ENCODE results near the gene COL20A1. TPM values are rescaled to one million over a fixed set of nuclear protein-coding genes. Genes with fewer than 3 reads are reported as not detected.

Gene COL20A1
- total RNA-seq, 1 experiment from 2014 or later, result 2.3 TPM

GRCh38 chr20:63369724-63370617, 77.0 kb downstream of the COL20A1 start:
- Histone ChIP-seq H3K4me1 (ENCODE audit: insufficient read depth, low read length) (no peaks in the 10 kb centered on the region), H3K4ac (ENCODE audit: low read depth, low read length) (no peak overlapping the region), H2BK5ac (ENCODE audit: insufficient read length, low read length) (no peak overlapping the region), H4K91ac (ENCODE audit: insufficient read length, low read depth, low read length) (no peak overlapping the region), H3K27me3 (ENCODE audit: insufficient read depth, low read length) (no peaks in the 10 kb centered on the region), H3K14ac (ENCODE audit: insufficient read depth, low read length) (no peak overlapping the region; the same call in 1 of the 2 replicates), H3K23ac (ENCODE audit: insufficient read length, low read depth, low read length) (no peak overlapping the region), H3K4me2 (ENCODE audit: insufficient read depth, insufficient read length, low read length) (no peak overlapping the region), H2BK120ac (ENCODE audit: low read depth, low read length, poor library complexity, severe bottlenecking) (no peak overlapping the region), H3K23me2 (ENCODE audit: insufficient read length, low read depth, low read length, poor library complexity, severe bottlenecking) (no peaks in the 10 kb centered on the region), H3K27ac (ENCODE audit: insufficient read length, low read depth, low read length) (no peak overlapping the region), H3K9me3 (ENCODE audit: control insufficient read depth, low read depth, low read length) (no peaks in the 10 kb centered on the region), H2AK5ac (ENCODE audit: insufficient read length, low read length) (no peak overlapping the region), H2BK12ac (ENCODE audit: insufficient read length, low read depth, low read length) (no peak overlapping the region), H4K5ac (ENCODE audit: insufficient read length, low read depth, low read length) (no peak overlapping the region), H4K8ac (replicated peaks; ENCODE audit: insufficient read length, low read depth, low read length) (no peak overlapping the region), H2BK20ac (ENCODE audit: low read depth, low read length, poor library complexity, severe bottlenecking) (no peak overlapping the region), H3T11ph (ENCODE audit: low read length) (no peak overlapping the region), H3K9ac (ENCODE audit: extremely low read depth, insufficient read length, low read length) (no peak overlapping the region), H3K56ac (ENCODE audit: insufficient read length, low read depth, low read length) (no peak overlapping the region), H2AFZ (ENCODE audit: low read length) (no peak overlapping the region), H3K79me2 (ENCODE audit: insufficient read depth, low read length) (no peaks in the 10 kb centered on the region), H4K20me1 (ENCODE audit: control insufficient read depth, insufficient read depth, insufficient read length) (peaks cover 2% of the 10 kb centered on the region), H2BK15ac (ENCODE audit: low read depth, low read length) (no peak overlapping the region), H3K18ac (ENCODE audit: insufficient read length, low read depth, low read length) (no peak overlapping the region), H3K79me1 (ENCODE audit: insufficient read depth, low read depth, low read length, poor library complexity, severe bottlenecking) (no peaks in the 10 kb centered on the region)
- peaks cover 3% of the 10 kb centered on the region; the same call in 1 of the 2 replicates for H3K27me3 Mint-ChIP-seq (ENCODE audit: low read depth)
- H3K9me3 Mint-ChIP-seq, result no peaks in the 10 kb centered on the region
- no CpG with 5 or more reads among the region's 24 CpGs for WGBS (ENCODE audit: extremely low coverage, insufficient read length, low lambda C conversion rate)
- TF ChIP-seq, protein P1, sequence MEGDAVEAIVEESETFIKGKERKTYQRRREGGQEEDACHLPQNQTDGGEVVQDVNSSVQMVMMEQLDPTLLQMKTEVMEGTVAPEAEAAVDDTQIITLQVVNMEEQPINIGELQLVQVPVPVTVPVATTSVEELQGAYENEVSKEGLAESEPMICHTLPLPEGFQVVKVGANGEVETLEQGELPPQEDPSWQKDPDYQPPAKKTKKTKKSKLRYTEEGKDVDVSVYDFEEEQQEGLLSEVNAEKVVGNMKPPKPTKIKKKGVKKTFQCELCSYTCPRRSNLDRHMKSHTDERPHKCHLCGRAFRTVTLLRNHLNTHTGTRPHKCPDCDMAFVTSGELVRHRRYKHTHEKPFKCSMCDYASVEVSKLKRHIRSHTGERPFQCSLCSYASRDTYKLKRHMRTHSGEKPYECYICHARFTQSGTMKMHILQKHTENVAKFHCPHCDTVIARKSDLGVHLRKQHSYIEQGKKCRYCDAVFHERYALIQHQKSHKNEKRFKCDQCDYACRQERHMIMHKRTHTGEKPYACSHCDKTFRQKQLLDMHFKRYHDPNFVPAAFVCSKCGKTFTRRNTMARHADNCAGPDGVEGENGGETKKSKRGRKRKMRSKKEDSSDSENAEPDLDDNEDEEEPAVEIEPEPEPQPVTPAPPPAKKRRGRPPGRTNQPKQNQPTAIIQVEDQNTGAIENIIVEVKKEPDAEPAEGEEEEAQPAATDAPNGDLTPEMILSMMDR (conservative IDR thresholded peaks at IDR 0.05), result peak; percentile 57
- H3K4me3 Mint-ChIP-seq, result no peak overlapping the region
- H3K27ac Mint-ChIP-seq, result peak overlapping the region in 1 of 3 experiments; percentile 59; a peak in 1 of 7 replicates
- H3K4me1 Mint-ChIP-seq, result peaks cover 9 to 18% of the 10 kb centered on the region in 2 experiments
- DNase-seq, result no peak
- H3K36me3 Mint-ChIP-seq (ENCODE audit: insufficient read depth in 1 of 3, low read depth in 3 of 3), result no peaks in the 10 kb centered on the region

Measured in H9 (cell line).